Osteocyte (in vitro differentiated cells): Measurements from ENCODE around the gene PLAC8L1. TPM values are rescaled to one million over a fixed set of nuclear protein-coding genes. Genes with fewer than 3 reads are reported as not detected.
A peak's percentile ranks its signal among the peaks of the same experiment; 100 is the strongest.

Source experiments
- DNase-seq: peaks from one replicate; pipeline ENCODE4 v3.0.0; 2021; ENCODE audit warnings: mixed read lengths; ENCODE audit not compliant: unreplicated experiment; ENCODE audit errors: extremely low spot score
- H3K27ac Mint-ChIP-seq: one replicate; pipeline ENCODE4 v1.8.0; 2021; ENCODE audit warnings: mild to moderate bottlenecking, mixed read lengths; ENCODE audit not compliant: unreplicated experiment
- H3K27me3 Mint-ChIP-seq: one replicate; pipeline ENCODE4 v1.8.0; 2021; ENCODE audit warnings: mixed read lengths; ENCODE audit not compliant: unreplicated experiment
- H3K36me3 Mint-ChIP-seq: one replicate; pipeline ENCODE4 v1.8.0; 2021; ENCODE audit warnings: mixed read lengths; ENCODE audit not compliant: unreplicated experiment
- H3K4me1 Mint-ChIP-seq: one replicate; pipeline ENCODE4 v1.8.0; 2021; ENCODE audit warnings: mixed read lengths; ENCODE audit not compliant: unreplicated experiment
- H3K4me3 Mint-ChIP-seq: one replicate; pipeline ENCODE4 v1.8.0; 2021; ENCODE audit warnings: mild to moderate bottlenecking, moderate library complexity, mixed read lengths; ENCODE audit not compliant: unreplicated experiment
- H3K9me3 Mint-ChIP-seq: one replicate; pipeline ENCODE4 v1.8.0; 2021; ENCODE audit warnings: mixed read lengths; ENCODE audit not compliant: unreplicated experiment
- long read RNA-seq: library from polyadenylated mRNA; unstranded; transcript quantifications from one replicate; pipeline ENCODE4 v2.0.0, GENCODE V29; 2021
- total RNA-seq: library from RNA; stranded (reverse); gene quantifications from 2 replicates; pipeline ENCODE4 v1.2.1, GENCODE V29; 2021
- TF ChIP-seq, protein P1 (sequence below): fragments of 200-600 bp; sonication (generic); IDR thresholded peaks from 2 replicates; pipeline ENCODE4 v1.5.0; 2021; ENCODE audit warnings: antibody characterized with exemption, mild to moderate bottlenecking, moderate library complexity

Gene PLAC8L1, protein sequence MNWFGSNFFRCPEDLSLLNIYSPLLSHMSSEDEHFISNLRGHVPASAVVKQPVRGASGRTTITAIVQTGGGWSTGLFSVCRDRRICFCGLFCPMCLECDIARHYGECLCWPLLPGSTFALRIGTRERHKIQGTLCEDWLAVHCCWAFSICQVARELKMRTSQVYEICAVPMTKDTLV
- total RNA-seq, result 1.4 and 2.1 TPM in 2 replicates
- long read RNA-seq, partial matches to known transcripts, result 0 of 2 reads
- long read RNA-seq, other reads (novel, unspliced or antisense), result 2 of 2 reads

DNA sequence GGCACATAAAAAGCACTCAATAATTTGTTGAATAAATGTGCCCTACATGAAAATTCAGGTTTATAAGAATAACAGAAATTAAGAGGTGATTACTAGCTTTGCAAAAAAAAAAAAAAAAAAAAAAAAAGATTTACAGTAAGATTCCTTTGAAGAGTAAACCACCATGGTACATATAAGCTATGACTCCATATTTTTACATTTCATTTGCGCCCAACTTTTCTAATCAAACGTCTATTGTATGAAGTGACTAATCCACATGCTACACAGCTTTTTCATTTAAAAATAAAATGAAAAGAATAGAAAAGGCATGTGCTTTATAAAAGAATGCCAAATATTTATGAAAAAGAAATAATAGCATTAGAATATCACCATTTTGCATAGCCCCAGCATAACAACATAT, at the start of gene PLAC8L1:
TSS of gene PLAC8L1 (minus strand) at position 101 of the 400 bp plus-strand sequence. CDS start 1,266 bp downstream, outside the sequence.
- Mint-ChIP-seq H3K4me1 (peaks cover 5% of the 10 kb centered on the region), H3K27me3 (no peaks in the 10 kb centered on the region), H3K27ac (no peak within 1 kb of the TSS), H3K9me3 (no peaks in the 10 kb centered on the region), H3K36me3 (peaks cover 13% of the 10 kb centered on the region), H3K4me3 (no peak within 1 kb of the TSS)
- TF ChIP-seq, protein P1, sequence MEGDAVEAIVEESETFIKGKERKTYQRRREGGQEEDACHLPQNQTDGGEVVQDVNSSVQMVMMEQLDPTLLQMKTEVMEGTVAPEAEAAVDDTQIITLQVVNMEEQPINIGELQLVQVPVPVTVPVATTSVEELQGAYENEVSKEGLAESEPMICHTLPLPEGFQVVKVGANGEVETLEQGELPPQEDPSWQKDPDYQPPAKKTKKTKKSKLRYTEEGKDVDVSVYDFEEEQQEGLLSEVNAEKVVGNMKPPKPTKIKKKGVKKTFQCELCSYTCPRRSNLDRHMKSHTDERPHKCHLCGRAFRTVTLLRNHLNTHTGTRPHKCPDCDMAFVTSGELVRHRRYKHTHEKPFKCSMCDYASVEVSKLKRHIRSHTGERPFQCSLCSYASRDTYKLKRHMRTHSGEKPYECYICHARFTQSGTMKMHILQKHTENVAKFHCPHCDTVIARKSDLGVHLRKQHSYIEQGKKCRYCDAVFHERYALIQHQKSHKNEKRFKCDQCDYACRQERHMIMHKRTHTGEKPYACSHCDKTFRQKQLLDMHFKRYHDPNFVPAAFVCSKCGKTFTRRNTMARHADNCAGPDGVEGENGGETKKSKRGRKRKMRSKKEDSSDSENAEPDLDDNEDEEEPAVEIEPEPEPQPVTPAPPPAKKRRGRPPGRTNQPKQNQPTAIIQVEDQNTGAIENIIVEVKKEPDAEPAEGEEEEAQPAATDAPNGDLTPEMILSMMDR, result no peak
- DNase-seq, result no peak

DNA sequence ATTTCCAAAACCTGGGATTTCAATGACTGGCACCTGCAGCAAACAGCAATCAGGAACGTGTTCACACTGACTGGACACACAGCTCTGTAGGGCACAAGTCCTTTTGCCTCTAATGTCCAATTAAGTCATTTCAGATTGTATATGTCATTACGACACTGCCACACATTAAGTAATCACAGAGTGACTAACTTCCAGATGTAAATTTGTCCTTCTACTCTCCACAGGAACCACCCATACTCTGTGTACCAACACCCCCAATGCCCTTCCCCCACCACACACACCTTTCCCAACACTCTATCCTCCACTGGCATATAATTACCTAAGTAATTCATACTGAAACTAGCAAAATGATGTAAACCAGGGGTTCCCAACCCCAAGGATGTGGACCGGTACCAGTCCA, 46.6 kb upstream of the PLAC8L1 start:
- Mint-ChIP-seq H3K27ac (no peak overlapping the region), H3K36me3 (peaks cover 63% of the 10 kb centered on the region), H3K4me3 (no peak overlapping the region), H3K9me3 (no peaks in the 10 kb centered on the region), H3K4me1 (no peaks in the 10 kb centered on the region), H3K27me3 (no peaks in the 10 kb centered on the region)
- no peak for DNase-seq
- TF ChIP-seq, protein P1, result no peak

DNA sequence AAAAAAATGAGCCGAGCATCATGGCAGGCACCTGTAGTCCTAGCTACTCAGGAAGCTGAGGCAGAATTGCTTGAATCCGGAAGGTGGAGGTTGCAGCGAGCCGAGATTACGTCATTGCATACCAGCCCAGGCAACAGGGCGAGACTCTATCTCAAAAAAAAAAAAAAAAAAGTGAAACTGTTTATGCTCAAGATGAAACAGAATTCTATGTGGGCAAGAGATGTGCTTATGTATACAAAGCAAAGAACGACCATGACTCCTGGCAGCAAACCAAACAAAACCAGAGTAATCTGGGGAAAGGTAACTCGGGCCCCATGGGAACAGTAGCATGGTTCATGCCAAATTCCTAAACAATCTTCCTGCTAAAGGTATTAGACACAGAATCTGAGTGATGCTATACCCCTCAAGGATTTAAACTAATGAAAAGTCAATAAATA, 32.6 kb upstream of the PLAC8L1 start:
- no peak for DNase-seq
- Mint-ChIP-seq H3K27me3 (no peaks in the 10 kb centered on the region), H3K36me3 (peaks cover 46% of the 10 kb centered on the region), H3K4me3 (no peak overlapping the region), H3K4me1 (peaks cover 4% of the 10 kb centered on the region), H3K27ac (peak overlapping the region; percentile 18), H3K9me3 (no peaks in the 10 kb centered on the region)
- TF ChIP-seq, protein P1, result no peak

DNA sequence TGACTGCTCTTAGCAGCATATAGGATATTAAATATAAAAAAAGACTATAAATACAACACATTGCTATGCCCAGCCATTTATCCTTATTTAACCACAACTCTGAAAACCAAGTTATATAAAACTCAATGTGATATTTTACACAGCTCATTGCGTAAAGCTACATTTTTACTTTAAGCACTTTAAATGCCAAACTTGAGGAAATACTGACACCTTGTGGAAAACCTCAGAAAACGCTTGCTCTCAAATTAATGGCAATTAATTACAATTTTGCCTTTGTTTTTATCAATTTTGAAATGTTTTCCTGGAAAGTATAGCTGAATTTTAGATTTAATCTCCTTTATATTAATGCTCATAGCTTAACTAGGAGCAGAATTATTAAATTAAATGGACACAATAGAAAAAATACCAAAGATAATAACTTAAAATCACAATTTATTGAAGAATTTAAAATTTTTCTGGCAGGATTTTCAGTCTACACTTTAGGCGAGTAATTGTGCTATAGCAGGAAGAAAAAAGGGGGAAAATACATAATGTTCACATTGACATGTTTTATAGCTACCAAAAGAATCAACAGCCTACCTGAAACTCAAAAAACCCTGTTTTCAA, 25.2 kb upstream of the PLAC8L1 start:
- TF ChIP-seq, protein P1, result peak; percentile 68
- Mint-ChIP-seq H3K4me1 (peaks cover 4% of the 10 kb centered on the region), H3K27ac (no peak overlapping the region), H3K4me3 (no peak overlapping the region), H3K9me3 (no peaks in the 10 kb centered on the region), H3K36me3 (peaks cover 45% of the 10 kb centered on the region), H3K27me3 (no peaks in the 10 kb centered on the region)
- no peak for DNase-seq

DNA sequence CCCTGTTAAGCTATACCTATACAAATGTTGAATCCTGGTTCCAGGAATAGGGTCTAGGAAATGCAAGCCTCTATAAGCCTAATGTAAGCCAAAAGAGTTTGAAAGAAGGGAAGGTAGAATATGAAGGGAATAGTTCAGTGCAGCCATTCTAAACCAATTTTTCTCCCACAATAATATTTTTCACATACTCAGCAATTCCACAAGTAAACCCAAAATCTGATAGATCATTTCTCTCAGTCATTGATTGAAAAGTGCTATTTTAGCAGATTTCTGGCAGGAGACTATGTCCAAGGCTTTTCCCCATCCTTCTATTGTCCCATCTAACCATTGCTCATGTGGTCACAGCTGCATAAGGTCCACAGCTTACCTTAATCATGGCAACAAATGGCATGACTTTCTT, 20.7 kb upstream of the PLAC8L1 start:
- Mint-ChIP-seq H3K9me3 (no peaks in the 10 kb centered on the region), H3K27me3 (no peaks in the 10 kb centered on the region), H3K36me3 (peaks cover 61% of the 10 kb centered on the region), H3K27ac (no peak overlapping the region), H3K4me3 (no peak overlapping the region), H3K4me1 (peaks cover 4% of the 10 kb centered on the region)
- DNase-seq, result no peak
- TF ChIP-seq, protein P1, result no peak
